HG02852 (cell line): Measurements from ENCODE around the gene BANP.
"Not testable (repeated sequence)": the region's sequence is repeated elsewhere in the genome, so short reads cannot be mapped to it uniquely, and the experiment has no call there.

Source experiments
- ATAC-seq: cut with Tn5 transposase; IDR thresholded peaks from one replicate; pipeline ENCODE4 v1.9.1; 2021; ENCODE audit warnings: mild to moderate bottlenecking, moderate library complexity; ENCODE audit not compliant: unreplicated experiment

The BANP gene

GRCh38 chr16:87926246-87927194 lies 24.7 kb upstream of the BANP start:
- ATAC-seq, result no peak

DNA sequence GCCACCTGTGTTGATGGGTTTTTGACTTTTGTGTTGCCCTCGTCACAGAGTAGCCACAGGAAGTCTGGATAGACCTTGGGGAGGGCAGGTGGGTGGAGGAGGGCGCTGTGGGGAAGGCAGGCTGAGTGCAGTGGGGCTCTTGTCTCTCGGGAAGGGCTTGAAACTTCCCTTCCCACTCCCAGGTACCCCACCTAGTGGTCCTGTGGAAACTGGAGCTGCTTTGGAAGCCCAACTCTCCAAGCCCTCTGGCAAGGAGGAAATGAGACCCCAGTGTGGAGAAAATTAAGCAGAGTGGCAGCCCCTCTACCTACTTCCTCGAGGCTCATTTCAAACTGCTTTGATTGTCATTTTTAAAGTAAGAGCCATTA lies 24.1 kb upstream of the BANP start:
- no peak for ATAC-seq

GRCh38 chr16:87929986-87930385 lies 21.2 kb upstream of the BANP start:
- ATAC-seq, result no peak

DNA sequence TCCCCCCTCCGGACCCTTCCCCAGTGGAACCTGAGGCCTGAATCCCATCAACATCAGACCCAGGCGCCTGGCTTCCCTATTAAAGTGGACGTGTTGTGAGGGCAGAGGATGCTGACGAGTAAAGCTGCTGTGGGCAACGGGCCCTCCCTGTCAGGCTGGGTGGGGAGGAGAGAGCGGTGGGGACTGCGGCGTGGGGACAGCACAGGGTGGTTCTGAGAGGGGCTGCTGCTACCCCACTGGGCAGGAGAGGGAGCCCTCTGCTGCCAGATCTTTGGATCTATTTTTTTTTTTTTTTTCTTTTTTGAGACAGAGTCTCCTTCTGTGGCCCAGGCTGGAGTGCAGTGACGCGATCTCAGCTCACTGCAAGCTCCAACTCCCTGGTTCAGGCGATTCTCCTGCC lies 20.8 kb upstream of the BANP start:
- ATAC-seq, result no peak

GRCh38 chr16:87931504-87931903 lies 19.7 kb upstream of the BANP start:
- ATAC-seq, result no peak

DNA sequence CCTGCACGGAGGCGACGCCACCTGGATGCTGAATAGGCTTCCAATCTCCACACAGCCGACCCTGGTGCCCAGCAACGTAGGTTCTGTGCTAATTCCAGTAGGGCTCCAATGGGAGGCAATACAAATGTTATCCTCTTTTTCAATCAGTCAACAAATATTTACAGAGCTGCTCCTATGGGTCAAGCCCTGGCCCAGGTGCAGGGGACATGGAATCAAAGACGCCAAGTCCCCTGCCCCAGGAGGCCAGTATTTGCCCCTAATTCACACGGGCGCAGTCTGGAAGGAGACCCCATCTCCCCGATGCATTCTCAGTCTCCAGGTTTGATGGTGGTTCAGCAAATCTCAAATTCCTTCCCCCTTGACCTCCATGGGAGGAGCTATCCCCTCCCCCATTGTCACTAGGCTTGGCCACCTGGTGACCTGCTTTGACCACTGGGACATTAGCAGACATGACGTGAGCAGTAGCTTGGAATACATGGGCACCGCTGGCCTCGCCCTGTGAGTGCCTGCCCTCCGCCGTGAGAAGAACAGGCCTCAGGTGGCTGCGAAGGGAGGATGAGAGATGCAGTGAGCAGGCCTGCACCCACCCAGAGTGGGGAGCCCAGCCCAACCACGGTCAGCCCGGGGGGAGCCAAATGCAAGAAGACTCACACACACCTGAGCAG lies 18.6 kb upstream of the BANP start:
- ATAC-seq, result not testable (repeated sequence)

DNA sequence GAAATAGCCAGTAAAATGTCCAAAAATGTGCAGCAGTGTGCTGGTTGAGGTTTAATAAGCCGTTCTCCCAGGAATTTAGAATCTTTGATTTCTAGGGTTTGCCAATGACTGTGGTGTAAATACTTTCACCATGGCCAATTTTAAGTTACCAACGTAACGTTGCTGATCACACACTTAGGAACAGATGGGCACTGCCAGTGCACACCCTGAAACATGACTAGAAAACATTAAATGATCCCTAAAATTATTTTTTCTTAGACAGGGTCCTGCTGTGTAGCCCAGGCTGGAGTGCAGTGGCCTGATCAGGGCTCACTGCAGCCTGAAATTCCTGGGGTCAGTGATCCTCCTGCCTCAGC lies 18.1 kb upstream of the BANP start:
- ATAC-seq, result no peak

GRCh38 chr16:87934752-87935425 lies 16.3 kb upstream of the BANP start:
- not testable (repeated sequence) for ATAC-seq

DNA sequence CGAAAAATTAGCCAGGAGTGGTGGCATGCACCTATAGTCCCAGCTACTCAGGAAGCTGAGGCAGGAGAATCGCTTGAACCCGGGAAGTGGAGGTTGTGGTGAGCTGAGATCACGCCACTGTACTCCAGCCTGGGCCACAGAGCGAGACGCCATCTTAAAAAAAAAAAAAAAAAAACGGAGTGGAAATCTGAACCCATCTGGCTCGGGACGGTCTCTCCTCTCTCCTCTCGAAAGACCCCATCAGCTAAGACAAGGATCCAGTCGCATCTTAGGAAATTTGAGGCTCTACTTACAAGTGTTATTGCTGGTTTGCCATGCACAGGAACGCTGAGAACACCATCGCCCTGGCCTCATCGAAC lies 15.2 kb upstream of the BANP start:
- ATAC-seq, result not testable (repeated sequence)

GRCh38 chr16:87936375-87937230 lies 14.6 kb upstream of the BANP start, which contains the start of gene CA5A:
TSS of gene CA5A (minus strand) at chr16:87936529. CDS start at chr16:87936450, 79 bp downstream.
- no peak for ATAC-seq

DNA sequence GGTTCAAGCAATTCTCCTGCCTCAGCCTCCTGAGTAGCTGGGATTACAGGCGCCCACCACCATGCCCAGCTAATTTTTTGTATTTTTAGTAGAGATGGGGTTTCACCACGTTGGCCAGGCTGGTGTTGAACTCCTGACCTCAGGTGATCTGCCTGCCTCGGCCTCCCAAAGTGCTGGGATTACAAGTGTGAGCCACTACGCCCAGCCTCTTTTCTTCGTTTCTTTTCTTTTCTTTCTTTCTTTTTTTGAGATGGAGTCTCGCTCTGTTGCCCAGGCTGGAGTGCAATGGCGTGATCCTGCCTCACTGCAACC lies 14.0 kb upstream of the BANP start:
- not testable (repeated sequence) for ATAC-seq

DNA sequence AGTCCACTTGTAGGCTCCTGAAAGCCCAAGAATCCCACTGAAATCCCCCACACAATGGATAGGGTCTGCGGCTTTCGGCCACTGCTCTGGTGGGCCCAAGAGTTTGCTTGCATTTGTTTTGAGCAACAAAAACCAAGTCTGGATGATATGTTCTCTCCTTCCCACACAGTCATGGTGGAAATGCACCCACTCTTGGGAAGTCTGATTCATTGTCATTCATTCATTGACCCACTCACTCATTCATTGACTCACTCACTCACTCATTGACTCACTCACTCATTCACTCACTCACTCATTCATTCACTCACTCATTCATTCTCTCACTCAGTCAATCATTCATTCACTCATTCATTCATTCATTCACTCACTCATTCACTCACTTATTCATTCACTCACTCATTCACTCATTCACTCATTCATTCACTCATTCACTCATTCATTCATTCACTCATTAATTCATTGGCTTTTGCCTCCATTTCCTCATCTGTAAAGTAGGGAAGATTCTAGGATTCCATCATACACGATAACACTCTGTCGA lies 12.8 kb upstream of the BANP start:
- no peak for ATAC-seq

GRCh38 chr16:87939562-87940423 lies 11.4 kb upstream of the BANP start:
- no peak for ATAC-seq

GRCh38 chr16:87942680-87943079 lies 8.6 kb upstream of the BANP start:
- ATAC-seq, result no peak

GRCh38 chr16:87945351-87946042 lies 5.7 kb upstream of the BANP start:
- no peak for ATAC-seq

DNA sequence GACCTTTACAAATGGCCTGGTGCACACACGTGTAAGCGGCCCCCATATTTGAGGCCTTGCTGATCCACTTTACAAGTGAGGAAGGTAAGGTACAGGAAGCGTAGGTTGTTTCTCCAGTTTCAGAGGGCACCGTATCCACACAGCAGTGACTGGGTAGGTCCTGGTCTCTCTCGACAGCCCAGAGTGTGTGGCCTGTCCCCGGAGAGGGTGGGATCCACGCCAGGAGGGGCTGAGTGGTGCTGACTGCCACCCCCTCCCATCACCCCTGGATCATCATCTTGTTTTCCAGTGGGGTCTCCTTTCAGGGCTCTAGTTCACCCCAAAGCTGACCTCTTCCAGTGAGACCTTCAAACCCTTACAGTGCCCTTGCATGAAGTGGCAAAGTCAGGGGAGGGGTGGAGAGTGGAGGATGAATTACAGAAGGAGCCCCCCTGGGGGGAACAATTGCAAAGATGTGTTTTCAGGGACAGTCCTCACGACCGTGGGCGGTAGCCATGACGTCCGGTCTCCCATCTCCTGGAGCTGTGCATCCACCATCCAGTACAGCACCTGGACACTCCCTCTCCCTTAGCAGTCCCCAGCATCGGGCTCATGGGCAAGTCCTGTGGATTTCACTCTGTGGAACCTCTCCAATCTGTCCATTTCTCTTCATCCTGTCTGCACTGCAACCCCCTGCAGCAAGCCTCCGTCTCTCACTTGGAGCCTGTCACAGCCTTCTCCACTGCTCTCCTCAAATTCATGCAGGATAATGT lies 4.5 kb upstream of the BANP start:
- ATAC-seq, result no peak

DNA sequence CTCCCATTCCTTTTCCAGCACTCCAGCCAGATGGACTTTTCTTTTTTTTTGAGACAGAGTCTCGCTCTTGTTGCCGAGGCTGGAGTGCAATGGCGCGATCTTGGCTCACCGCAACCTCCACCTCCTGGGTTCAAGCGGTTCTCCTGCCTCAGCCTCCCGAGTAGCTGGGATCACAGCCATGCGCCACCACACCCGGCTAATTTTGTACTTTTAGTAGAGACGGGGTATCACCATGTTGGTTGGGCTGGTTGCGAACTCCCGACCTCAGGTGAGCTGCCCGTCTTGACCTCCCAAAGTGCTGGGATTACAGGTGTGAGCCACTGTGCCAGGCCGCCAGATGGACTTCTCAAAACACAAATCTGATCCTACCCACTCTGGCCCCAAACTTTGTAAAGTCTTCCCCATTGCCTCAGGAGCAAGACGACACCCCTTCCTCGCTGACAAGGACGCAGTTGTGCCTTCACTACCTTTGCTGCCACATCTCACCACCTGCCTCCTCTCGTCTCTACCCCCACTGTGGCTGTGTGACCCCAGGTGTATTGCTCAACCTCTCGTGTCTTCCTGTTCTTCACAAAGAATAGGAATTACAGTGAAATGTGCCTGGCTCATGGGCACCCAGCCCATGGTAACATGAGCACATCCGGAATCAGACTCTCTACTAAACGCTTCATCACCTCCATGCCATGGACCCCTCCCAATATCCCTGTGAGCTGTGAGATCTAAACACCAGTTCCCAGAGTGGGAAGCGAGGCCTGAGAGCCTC lies 3.7 kb upstream of the BANP start:
- no peak for ATAC-seq

DNA sequence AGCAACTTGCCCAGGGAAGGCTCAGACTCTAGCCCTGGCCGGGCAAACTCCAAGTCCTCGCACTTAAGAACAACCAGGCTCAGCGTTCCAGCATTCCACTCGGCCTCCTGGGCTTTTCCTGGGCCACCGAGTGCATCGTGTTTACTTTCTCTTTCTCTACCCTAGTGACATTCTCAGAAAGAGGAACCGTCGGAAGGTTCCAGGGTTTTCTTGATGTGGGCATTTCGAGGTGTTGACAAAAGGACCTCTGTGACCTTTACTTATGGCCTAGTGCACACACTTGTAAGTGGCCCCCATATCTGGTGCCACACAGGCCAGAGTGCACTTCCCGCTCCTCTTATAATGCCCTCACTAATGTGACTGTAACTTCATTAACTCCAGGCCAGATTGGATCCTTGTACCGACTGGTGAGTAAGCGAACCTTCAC lies 3.1 kb upstream of the BANP start:
- ATAC-seq, result no peak
